AG04449 (cell line): ENCODE results near the gene YEATS4.

ENCODE experiments used
- CTCF ChIA-PET: fragments of 350-600 bp; formaldehyde crosslinking; extraction: SDS; loops from one replicate; lab custom pipeline; 2021; ENCODE audit warnings: antibody characterized with exemption; lab: Yijun Ruan, JAX
- POLR2A ChIA-PET: fragments of 400-600, 350-600 bp; formaldehyde crosslinking; extraction: SDS; loops from one replicate; lab custom pipeline; 2020; ENCODE audit warnings: antibody characterized with exemption, inconsistent platforms; lab: Yijun Ruan, JAX
- DNase-seq: peaks from one replicate; pipeline ENCODE4 v3.0.0-alpha.2; 2010; ENCODE audit warnings: low read depth, low spot score
- H3K4me3 ChIP-seq: 2 replicates; pipeline ENCODE4 v1.5.1; 2011; ENCODE audit warnings: low read depth, mild to moderate bottlenecking, control low read depth, low read length
- CTCF ChIP-seq: IDR thresholded peaks from one replicate; pipeline ENCODE4 v1.5.1; 2011; ENCODE audit warnings: mild to moderate bottlenecking, moderate library complexity, low read length, control low read depth, inconsistent platforms; ENCODE audit not compliant: insufficient read depth; ENCODE audit errors: missing control alignments

YEATS4 gene

GRCh38 chr12:69417231-69417630, 57.7 kb downstream of the YEATS4 start:
- no peak for DNase-seq
- no peak for TF ChIP-seq CTCF
- POLR2A ChIA-PET = no interaction called here
- H3K4me3 ChIP-seq = no peak overlapping the region
- CTCF ChIA-PET = interaction anchor here (1.0 kb wide), 1 partner anchor 9 kb away, joined by 3 read pairs; no protein-coding TSS in a partner anchor

GRCh38 chr12:69417741-69418167, 58.2 kb downstream of the YEATS4 start:
- ChIA-PET CTCF (interaction anchor here (1.0 to 1.3 kb wide), 2 partner anchors 8 to 10 kb away, joined by 3 to 5 read pairs; no protein-coding TSS in a partner anchor), POLR2A (no interaction called here)
- TF ChIP-seq CTCF = no peak
- no peak overlapping the region for H3K4me3 ChIP-seq
- DNase-seq = no peak

GRCh38 chr12:69419701-69420100, 60.2 kb downstream of the YEATS4 start:
- POLR2A ChIA-PET = no interaction called here
- TF ChIP-seq CTCF = no peak
- CTCF ChIA-PET = interaction anchor here (1.1 to 1.7 kb wide), 3 partner anchors 9 to 151 kb away, joined by 3 to 4 read pairs (median 4); no protein-coding TSS in a partner anchor
- no peak for DNase-seq
- no peak overlapping the region for H3K4me3 ChIP-seq

GRCh38 chr12:69421548-69421947, 62.0 kb downstream of the YEATS4 start:
- CTCF ChIA-PET = interaction anchor here (1.0 kb wide), 1 partner anchor 14 kb away, joined by 5 read pairs; no protein-coding TSS in a partner anchor
- DNase-seq = no peak
- POLR2A ChIA-PET = no interaction called here
- no peak overlapping the region for H3K4me3 ChIP-seq
- no peak for TF ChIP-seq CTCF

- CTCF ChIA-PET = interaction anchor here (0.9 kb wide), 1 partner anchor 147 kb away, joined by 4 read pairs; no protein-coding TSS in a partner anchor
- POLR2A ChIA-PET = no interaction called here
- no peak for DNase-seq
- no peak for TF ChIP-seq CTCF
- no peak overlapping the region for H3K4me3 ChIP-seq
Measured at GRCh38 chr12:69423037-69423905, 63.7 kb downstream of the YEATS4 start.

- no peak for DNase-seq
- no peak for TF ChIP-seq CTCF
- POLR2A ChIA-PET = no interaction called here
- CTCF ChIA-PET = no interaction called here
- no peak overlapping the region for H3K4me3 ChIP-seq
Measured at GRCh38 chr12:69425417-69425816, 65.9 kb downstream of the YEATS4 start.
